HCT116 (cell line): ENCODE results near the gene CTTN.

Experiments used
- POLR2AphosphoS5 ChIP-seq: IDR thresholded peaks from 2 replicates; pipeline ENCODE4 v1.6.1; 2011; ENCODE audit warnings: mild to moderate bottlenecking, low read depth, low read length, moderate library complexity
- SRF ChIP-seq: IDR thresholded peaks from 2 replicates; pipeline ENCODE4 v1.6.1; 2012; ENCODE audit warnings: low read depth
- TCF7L2 ChIP-seq: IDR thresholded peaks from 2 replicates; pipeline ENCODE4 v1.7.0; 2011; ENCODE audit warnings: borderline replicate concordance, inconsistent platforms; ENCODE audit not compliant: insufficient read depth, insufficient read length; ENCODE audit errors: extremely low read depth
- YY1 ChIP-seq: IDR thresholded peaks from 2 replicates; pipeline ENCODE4 v1.6.1; 2011; ENCODE audit warnings: low read length, low read depth, moderate library complexity, mild to moderate bottlenecking; ENCODE audit not compliant: insufficient replicate concordance; ENCODE audit errors: extremely low read depth
- ZNF274 ChIP-seq: fragments of 200-500 bp; sonication (Bioruptor generic); IDR thresholded peaks from 2 replicates; pipeline ENCODE4 v1.6.1; 2014; ENCODE audit warnings: mild to moderate bottlenecking, low read depth, low read length, inconsistent platforms
- TF ChIP-seq, protein P1 (sequence below): IDR thresholded peaks from 2 replicates; pipeline ENCODE4 v1.6.1; 2011; ENCODE audit warnings: mild to moderate bottlenecking, low read length, moderate library complexity; ENCODE audit not compliant: insufficient replicate concordance; ENCODE audit errors: extremely low read depth
- TF ChIP-seq, protein P2 (sequence below), 3 experiments: fragments of 200-600 bp in 1 of 3; sonication (generic) in 1 of 3; IDR thresholded peaks in 2 of 3; conservative IDR thresholded peaks in 1 of 3; 2 replicates each; pipeline ENCODE4 v1.5.1; 2012 to 2017; ENCODE audit warnings: low read depth in 2 of 3, low read length in 2 of 3, antibody characterized with exemption in 1 of 3, borderline replicate concordance in 1 of 3, control low read depth in 1 of 3, mild to moderate bottlenecking in 1 of 3, mixed read lengths in 1 of 3, mixed run types in 1 of 3, moderate library complexity in 1 of 3; ENCODE audit not compliant: insufficient read depth in 1 of 3
- TF ChIP-seq, protein P3 (sequence below): IDR thresholded peaks from 2 replicates; pipeline ENCODE4 v1.6.1; 2012; ENCODE audit warnings: low read depth
- TF ChIP-seq, protein P4 (sequence below): IDR thresholded peaks from 2 replicates; pipeline ENCODE4 v1.6.1; 2012
- TF ChIP-seq, protein P5 (sequence below): IDR thresholded peaks from 2 replicates; pipeline ENCODE4 v1.6.1; 2012

- TF ChIP-seq, protein P1, sequence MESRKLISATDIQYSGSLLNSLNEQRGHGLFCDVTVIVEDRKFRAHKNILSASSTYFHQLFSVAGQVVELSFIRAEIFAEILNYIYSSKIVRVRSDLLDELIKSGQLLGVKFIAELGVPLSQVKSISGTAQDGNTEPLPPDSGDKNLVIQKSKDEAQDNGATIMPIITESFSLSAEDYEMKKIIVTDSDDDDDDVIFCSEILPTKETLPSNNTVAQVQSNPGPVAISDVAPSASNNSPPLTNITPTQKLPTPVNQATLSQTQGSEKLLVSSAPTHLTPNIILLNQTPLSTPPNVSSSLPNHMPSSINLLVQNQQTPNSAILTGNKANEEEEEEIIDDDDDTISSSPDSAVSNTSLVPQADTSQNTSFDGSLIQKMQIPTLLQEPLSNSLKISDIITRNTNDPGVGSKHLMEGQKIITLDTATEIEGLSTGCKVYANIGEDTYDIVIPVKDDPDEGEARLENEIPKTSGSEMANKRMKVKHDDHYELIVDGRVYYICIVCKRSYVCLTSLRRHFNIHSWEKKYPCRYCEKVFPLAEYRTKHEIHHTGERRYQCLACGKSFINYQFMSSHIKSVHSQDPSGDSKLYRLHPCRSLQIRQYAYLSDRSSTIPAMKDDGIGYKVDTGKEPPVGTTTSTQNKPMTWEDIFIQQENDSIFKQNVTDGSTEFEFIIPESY, result no peak
- TF ChIP-seq, protein P2, sequence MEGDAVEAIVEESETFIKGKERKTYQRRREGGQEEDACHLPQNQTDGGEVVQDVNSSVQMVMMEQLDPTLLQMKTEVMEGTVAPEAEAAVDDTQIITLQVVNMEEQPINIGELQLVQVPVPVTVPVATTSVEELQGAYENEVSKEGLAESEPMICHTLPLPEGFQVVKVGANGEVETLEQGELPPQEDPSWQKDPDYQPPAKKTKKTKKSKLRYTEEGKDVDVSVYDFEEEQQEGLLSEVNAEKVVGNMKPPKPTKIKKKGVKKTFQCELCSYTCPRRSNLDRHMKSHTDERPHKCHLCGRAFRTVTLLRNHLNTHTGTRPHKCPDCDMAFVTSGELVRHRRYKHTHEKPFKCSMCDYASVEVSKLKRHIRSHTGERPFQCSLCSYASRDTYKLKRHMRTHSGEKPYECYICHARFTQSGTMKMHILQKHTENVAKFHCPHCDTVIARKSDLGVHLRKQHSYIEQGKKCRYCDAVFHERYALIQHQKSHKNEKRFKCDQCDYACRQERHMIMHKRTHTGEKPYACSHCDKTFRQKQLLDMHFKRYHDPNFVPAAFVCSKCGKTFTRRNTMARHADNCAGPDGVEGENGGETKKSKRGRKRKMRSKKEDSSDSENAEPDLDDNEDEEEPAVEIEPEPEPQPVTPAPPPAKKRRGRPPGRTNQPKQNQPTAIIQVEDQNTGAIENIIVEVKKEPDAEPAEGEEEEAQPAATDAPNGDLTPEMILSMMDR (IDR thresholded peaks at IDR 0.05 in 2 of 3, conservative IDR thresholded peaks at IDR 0.05 in 1 of 3; ENCODE audit: borderline replicate concordance in 1 of 3, insufficient read depth in 1 of 3, low read depth in 2 of 3, low read length in 2 of 3), result no peak
- TF ChIP-seq POLR2AphosphoS5 (no peak), YY1 (no peak), ZNF274 (no peak), TCF7L2 (no peak), SRF (no peak)
- TF ChIP-seq, protein P3, sequence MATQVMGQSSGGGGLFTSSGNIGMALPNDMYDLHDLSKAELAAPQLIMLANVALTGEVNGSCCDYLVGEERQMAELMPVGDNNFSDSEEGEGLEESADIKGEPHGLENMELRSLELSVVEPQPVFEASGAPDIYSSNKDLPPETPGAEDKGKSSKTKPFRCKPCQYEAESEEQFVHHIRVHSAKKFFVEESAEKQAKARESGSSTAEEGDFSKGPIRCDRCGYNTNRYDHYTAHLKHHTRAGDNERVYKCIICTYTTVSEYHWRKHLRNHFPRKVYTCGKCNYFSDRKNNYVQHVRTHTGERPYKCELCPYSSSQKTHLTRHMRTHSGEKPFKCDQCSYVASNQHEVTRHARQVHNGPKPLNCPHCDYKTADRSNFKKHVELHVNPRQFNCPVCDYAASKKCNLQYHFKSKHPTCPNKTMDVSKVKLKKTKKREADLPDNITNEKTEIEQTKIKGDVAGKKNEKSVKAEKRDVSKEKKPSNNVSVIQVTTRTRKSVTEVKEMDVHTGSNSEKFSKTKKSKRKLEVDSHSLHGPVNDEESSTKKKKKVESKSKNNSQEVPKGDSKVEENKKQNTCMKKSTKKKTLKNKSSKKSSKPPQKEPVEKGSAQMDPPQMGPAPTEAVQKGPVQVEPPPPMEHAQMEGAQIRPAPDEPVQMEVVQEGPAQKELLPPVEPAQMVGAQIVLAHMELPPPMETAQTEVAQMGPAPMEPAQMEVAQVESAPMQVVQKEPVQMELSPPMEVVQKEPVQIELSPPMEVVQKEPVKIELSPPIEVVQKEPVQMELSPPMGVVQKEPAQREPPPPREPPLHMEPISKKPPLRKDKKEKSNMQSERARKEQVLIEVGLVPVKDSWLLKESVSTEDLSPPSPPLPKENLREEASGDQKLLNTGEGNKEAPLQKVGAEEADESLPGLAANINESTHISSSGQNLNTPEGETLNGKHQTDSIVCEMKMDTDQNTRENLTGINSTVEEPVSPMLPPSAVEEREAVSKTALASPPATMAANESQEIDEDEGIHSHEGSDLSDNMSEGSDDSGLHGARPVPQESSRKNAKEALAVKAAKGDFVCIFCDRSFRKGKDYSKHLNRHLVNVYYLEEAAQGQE, result no peak
- TF ChIP-seq, protein P4, sequence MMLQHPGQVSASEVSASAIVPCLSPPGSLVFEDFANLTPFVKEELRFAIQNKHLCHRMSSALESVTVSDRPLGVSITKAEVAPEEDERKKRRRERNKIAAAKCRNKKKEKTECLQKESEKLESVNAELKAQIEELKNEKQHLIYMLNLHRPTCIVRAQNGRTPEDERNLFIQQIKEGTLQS, result no peak
- TF ChIP-seq, protein P5, sequence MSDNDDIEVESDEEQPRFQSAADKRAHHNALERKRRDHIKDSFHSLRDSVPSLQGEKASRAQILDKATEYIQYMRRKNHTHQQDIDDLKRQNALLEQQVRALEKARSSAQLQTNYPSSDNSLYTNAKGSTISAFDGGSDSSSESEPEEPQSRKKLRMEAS, result no peak
Observed at GRCh38 chr11:70455354-70455753, 57.0 kb downstream of the CTTN start.
